Left renal cortex interstitium (tissue), 4 donors: ENCODE measurements around the gene AKAP9. TPM values are rescaled to one million over a fixed set of nuclear protein-coding genes. Genes with fewer than 3 reads are reported as not detected.

Source experiments
- polyA plus RNA-seq, 4 donors: library from polyadenylated mRNA; unstranded; fragments of 120-200 nt; gene quantifications; one replicate each; pipeline ENCODE4 v1.2.1, GENCODE V29; 2013; ENCODE audit not compliant: insufficient read length in 4 of 4

Gene AKAP9
- polyA plus RNA-seq, 4 donors, result 71.6 to 109 (median 84.1) TPM

Other genes with a start within 250 kb of the AKAP9 start
- 10 to 100 TPM; 17.4 to 22.8 (median 19.2) TPM for gene MTERF1, start 60.2 kb upstream of the AKAP9 start, polyA plus RNA-seq
- gene CYP51A1, start 193.6 kb downstream of the AKAP9 start, polyA plus RNA-seq, result 10 to 100 TPM; 67.8 to 82.5 (median 74.7) TPM
- under 1 TPM; 0.11 to 0.95 (median 0.34) TPM for gene LRRD1, start 238.3 kb downstream of the AKAP9 start, polyA plus RNA-seq